Thoracic aorta (tissue), 2 donors: Measurements from ENCODE around the gene TMEM242. TPM values are rescaled to one million over a fixed set of nuclear protein-coding genes. Genes with fewer than 3 reads are reported as not detected.

Experiments used
- ATAC-seq: fragments of 150-250 bp; one replicate; pipeline ENCODE4 v1.8.0; 2017; ENCODE audit warnings: low read depth; ENCODE audit not compliant: insufficient number of reproducible peaks, low FRiP score
- DNase-seq: peaks from one replicate; pipeline ENCODE4 v3.0.0-alpha.2; 2020; ENCODE audit warnings: low spot score
- H3K27ac ChIP-seq, 2 donors: fragments of 200-600 bp; sonication (generic); 1 replicate in 1 of 2; 2 replicates in 1 of 2; pipeline ENCODE4 v1.5.1; 2016; ENCODE audit warnings: mild to moderate bottlenecking in 2 of 2, moderate library complexity in 2 of 2
- H3K27me3 ChIP-seq: fragments of 200-600 bp; sonication (generic); replicated peaks from 2 replicates; pipeline ENCODE4 v1.6.0; 2016; ENCODE audit warnings: mild to moderate bottlenecking; ENCODE audit not compliant: insufficient read depth
- H3K36me3 ChIP-seq: fragments of 200-600 bp; sonication (generic); one replicate; pipeline ENCODE4 v1.5.1; 2016
- H3K4me1 ChIP-seq, 2 donors: fragments of 200-600 bp; sonication (generic); 1 replicate in 1 of 2; 2 replicates in 1 of 2; pipeline versions ENCODE4 v1.5.1 to v1.6.0; 2016; ENCODE audit warnings: low read depth in 2 of 2, mild to moderate bottlenecking in 1 of 2; ENCODE audit not compliant: control insufficient read depth in 1 of 2
- H3K4me3 ChIP-seq: fragments of 200-600 bp; sonication (generic); 2 replicates; pipeline ENCODE4 v1.5.1; 2016; ENCODE audit warnings: mild to moderate bottlenecking
- H3K9me3 ChIP-seq: fragments of 200-600 bp; sonication (generic); 2 replicates; pipeline ENCODE4 v1.5.1; 2016
- CTCF ChIP-seq: fragments of 200-600 bp; sonication (generic); IDR thresholded peaks from one replicate; pipeline ENCODE4 v1.5.1; 2019; ENCODE audit warnings: antibody characterized with exemption
- total RNA-seq, 2 donors: library from RNA; depleted of rRNA; stranded (reverse); fragments of >200 nt; gene quantifications; one replicate each; pipeline versions ENCODE4 v1.1.0 to v1.2.3, GENCODE V29; 2016

The TMEM242 gene
- total RNA-seq, 2 donors from 2014 or later: 7.3 to 8.8 TPM

GRCh38 chr6:157276134-157276532 lies 47.2 kb downstream of the TMEM242 start:
- H3K27ac ChIP-seq: no peak overlapping the region
- no peak for TF ChIP-seq CTCF
- H3K9me3 ChIP-seq: no peaks in the 10 kb centered on the region
- H3K4me1 ChIP-seq: peaks cover 7 to 36% of the 10 kb centered on the region in 2 donors
- no peak for ATAC-seq
- no peaks in the 10 kb centered on the region for H3K36me3 ChIP-seq
- H3K4me3 ChIP-seq: no peak overlapping the region
- no peaks in the 10 kb centered on the region for H3K27me3 ChIP-seq
- no peak for DNase-seq

- peaks cover 8 to 40% of the 10 kb centered on the region in 2 donors for H3K4me1 ChIP-seq
- peak overlapping the region; percentile 77 for H3K4me3 ChIP-seq
- peak; percentile 73 for TF ChIP-seq CTCF
- H3K27me3 ChIP-seq: no peaks in the 10 kb centered on the region
- no peaks in the 10 kb centered on the region for H3K36me3 ChIP-seq
- peak overlapping the region; percentile 90 to 91 for H3K27ac ChIP-seq
- no peak for DNase-seq
- no peaks in the 10 kb centered on the region for H3K9me3 ChIP-seq
- ATAC-seq: peak; percentile 87
These were observed 48.7 kb downstream of the TMEM242 start for GRCh38 chr6:157274471-157275226.

DNA sequence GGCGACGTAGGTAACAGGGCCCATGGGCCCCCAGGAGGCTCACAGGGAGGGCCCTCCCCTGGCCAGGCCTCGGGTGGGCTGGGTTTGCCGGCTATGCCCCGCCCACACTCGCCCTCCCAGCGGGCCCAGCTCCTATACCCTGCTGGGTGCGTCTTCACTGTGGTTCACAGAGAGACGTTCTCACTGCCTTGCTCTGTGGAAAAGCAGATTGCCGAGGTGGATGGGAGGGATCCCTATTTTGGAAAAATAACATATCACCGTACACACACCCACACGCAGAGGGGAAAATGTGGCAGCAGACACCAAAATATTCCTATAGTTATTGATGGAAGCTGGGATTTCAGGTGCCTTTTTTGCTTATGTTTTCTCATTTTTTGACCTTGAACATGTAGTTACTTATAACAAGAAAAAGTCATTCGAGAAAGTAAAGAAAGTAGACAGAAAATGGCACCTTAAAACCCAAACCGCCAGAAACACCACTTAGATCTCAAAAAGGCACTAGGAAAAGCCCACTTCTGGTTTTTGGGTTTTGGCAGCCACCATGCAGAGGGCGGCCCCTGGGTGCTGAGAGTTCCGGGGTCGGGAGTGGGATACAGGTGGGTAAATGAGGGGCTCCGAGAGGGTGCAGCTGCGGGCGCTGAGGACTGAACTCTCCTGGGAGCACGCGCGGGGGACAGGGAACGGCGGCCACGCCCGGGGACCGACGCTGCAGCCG lies 49.4 kb downstream of the TMEM242 start:
- DNase-seq (no peak), ATAC-seq (no peak)
- no peaks in the 10 kb centered on the region for H3K27me3 ChIP-seq
- H3K4me1 ChIP-seq: peaks cover 14 to 47% of the 10 kb centered on the region in 2 donors
- H3K9me3 ChIP-seq: no peaks in the 10 kb centered on the region
- peak overlapping the region; percentile 90 to 91 for H3K27ac ChIP-seq
- H3K4me3 ChIP-seq: peak overlapping the region; percentile 77
- TF ChIP-seq CTCF: no peak
- H3K36me3 ChIP-seq: no peaks in the 10 kb centered on the region

DNA sequence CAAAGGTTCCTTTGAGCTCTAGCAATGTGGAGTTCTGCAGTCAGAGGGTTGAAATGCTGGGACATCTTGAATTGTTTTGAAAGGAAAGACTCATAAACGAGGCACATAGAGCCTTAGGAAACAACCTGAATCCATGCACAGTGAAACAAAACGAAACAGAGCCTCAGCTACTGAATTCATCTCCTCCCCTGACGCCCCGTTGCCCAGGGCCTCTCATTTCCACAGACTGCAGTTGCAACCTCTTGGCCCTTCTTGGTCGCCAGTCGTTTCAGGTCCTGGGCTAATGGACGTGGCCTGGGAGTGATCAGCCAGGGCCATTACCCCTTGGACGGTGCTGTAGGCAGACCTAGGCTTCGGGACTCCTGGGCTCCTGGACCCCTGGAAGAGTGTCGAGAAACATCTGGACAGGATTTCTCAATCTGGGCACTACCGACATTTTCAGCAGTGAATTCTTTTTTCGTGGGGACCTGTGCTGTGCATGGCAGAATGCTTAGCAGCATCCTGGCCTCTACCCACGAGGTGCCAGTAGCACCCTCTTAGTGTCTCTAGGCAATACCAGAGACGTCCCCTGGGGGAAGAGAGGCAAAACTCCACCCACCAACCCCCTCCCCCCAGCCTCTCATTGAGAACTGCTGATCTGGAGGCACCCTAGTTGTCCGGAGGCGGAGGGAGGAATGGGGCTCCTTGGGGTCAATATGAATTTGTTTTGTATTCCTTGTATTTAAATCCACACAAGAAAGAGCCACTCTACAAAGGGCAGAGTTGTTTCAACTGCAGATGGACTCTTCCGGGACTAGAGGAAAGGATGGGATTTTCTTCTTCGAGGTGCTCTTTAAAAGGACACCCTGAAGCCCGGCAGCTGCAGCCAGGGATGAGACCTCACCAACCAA lies 50.2 kb downstream of the TMEM242 start:
- Histone ChIP-seq H3K4me1 (peaks cover 21 to 55% of the 10 kb centered on the region in 2 donors), H3K4me3 (no peak overlapping the region), H3K27ac (peak overlapping the region; percentile 90 to 91), H3K36me3 (no peaks in the 10 kb centered on the region), H3K9me3 (no peaks in the 10 kb centered on the region), H3K27me3 (no peaks in the 10 kb centered on the region)
- DNase-seq: no peak
- TF ChIP-seq CTCF: peak; percentile 14
- ATAC-seq: no peak
